Calu3 (cell line): ENCODE measurements around the gene PARVG. TPM values are rescaled to one million over a fixed set of nuclear protein-coding genes. Genes with fewer than 3 reads are reported as not detected.

Experiments
- BruUV-seq: library from RNA; stranded (reverse); fragments of 400-500 nt; replicated peaks from 2 replicates; lab custom pipeline; 2021; lab: Mats Ljungman, UMichigan
- CTCF ChIA-PET: fragments of 300-600 bp; sonication (Branson Sonifier 250); formaldehyde crosslinking; loops from one replicate; lab custom pipeline; 2022; ENCODE audit warnings: antibody characterized with exemption; lab: Charles Lee
- DNase-seq: peaks from one replicate; pipeline ENCODE4 v3.0.0; 2022
- H3K27ac Mint-ChIP-seq: one replicate; pipeline ENCODE4 v1.8.0; 2022; ENCODE audit warnings: mixed read lengths; ENCODE audit not compliant: unreplicated experiment
- H3K27me3 Mint-ChIP-seq: one replicate; pipeline ENCODE4 v1.8.0; 2022; ENCODE audit warnings: mixed read lengths; ENCODE audit not compliant: unreplicated experiment
- H3K36me3 Mint-ChIP-seq: one replicate; pipeline ENCODE4 v1.8.0; 2022; ENCODE audit warnings: mild to moderate bottlenecking, moderate library complexity, mixed read lengths; ENCODE audit not compliant: insufficient read depth, unreplicated experiment
- H3K4me1 Mint-ChIP-seq: one replicate; pipeline ENCODE4 v1.8.0; 2022; ENCODE audit warnings: mild to moderate bottlenecking, low read depth, mixed read lengths; ENCODE audit not compliant: unreplicated experiment
- H3K4me3 Mint-ChIP-seq: one replicate; pipeline ENCODE4 v1.8.0; 2022; ENCODE audit warnings: mild to moderate bottlenecking, low read depth, moderate library complexity, mixed read lengths; ENCODE audit not compliant: unreplicated experiment
- H3K9me3 Mint-ChIP-seq: one replicate; pipeline ENCODE4 v1.8.0; 2022; ENCODE audit warnings: low read depth, mixed read lengths; ENCODE audit not compliant: unreplicated experiment
- intact Hi-C: fragments of 100-400 bp; cut with micrococcal nuclease; formaldehyde crosslinking; loops from one replicate; pipeline ENCODE4 v1.10.0; 2022; ENCODE audit not compliant: unreplicated experiment
- total RNA-seq: library from RNA; stranded (reverse); gene quantifications from 2 replicates; pipeline ENCODE4 v1.2.3, GENCODE V29; 2022
- TF ChIP-seq, protein P1 (sequence below): fragments of 200-600 bp; IDR thresholded peaks from one replicate; pipeline ENCODE4 v1.8.0; 2022; ENCODE audit warnings: antibody characterized with exemption; ENCODE audit not compliant: unreplicated experiment

The PARVG gene
- total RNA-seq, 1 experiment from 2014 or later, result not detected

DNA sequence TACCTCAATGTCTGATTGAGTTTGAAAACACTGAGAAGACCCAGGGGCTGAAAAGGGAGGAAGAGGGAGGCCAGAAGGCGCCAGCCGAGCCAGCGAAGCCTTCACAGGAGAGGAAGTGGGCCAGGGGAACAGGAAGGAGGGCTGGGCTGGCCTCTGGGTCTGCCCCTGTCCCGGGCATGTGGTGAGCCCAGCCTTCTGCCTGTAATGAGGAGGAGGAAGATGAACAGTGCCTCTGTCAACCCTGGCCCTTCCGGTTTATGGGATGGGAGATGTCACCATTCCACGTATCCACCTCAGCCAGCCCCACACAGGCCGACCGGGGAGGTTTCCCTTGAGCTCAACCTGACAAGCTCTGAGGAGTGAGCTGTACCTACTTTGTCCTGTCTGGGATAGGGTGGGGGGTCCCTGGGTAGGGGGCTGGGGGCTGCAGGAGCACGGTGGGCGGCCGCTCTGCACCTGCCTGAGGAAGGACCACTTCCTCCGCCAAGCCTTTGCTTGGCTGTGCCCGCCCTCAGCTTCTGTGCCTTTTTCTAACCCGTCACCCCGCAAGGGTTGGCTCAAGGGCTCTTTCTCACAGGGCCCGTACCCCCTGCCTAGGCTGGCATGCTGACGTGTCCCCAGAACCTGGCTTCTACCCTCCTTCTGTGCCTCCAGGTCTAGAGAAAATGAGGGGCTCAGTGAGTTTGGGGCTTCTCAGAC lies 2.0 kb downstream of the PARVG start:
- no peaks in the 10 kb centered on the region for H3K9me3 Mint-ChIP-seq
- CTCF ChIA-PET, result no interaction called here
- no peak overlapping the region for H3K4me3 Mint-ChIP-seq
- TF ChIP-seq, protein P1, sequence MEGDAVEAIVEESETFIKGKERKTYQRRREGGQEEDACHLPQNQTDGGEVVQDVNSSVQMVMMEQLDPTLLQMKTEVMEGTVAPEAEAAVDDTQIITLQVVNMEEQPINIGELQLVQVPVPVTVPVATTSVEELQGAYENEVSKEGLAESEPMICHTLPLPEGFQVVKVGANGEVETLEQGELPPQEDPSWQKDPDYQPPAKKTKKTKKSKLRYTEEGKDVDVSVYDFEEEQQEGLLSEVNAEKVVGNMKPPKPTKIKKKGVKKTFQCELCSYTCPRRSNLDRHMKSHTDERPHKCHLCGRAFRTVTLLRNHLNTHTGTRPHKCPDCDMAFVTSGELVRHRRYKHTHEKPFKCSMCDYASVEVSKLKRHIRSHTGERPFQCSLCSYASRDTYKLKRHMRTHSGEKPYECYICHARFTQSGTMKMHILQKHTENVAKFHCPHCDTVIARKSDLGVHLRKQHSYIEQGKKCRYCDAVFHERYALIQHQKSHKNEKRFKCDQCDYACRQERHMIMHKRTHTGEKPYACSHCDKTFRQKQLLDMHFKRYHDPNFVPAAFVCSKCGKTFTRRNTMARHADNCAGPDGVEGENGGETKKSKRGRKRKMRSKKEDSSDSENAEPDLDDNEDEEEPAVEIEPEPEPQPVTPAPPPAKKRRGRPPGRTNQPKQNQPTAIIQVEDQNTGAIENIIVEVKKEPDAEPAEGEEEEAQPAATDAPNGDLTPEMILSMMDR, result no peak
- no TSS peak for BruUV-seq
- DNase-seq, result no peak
- no peaks in the 10 kb centered on the region for H3K4me1 Mint-ChIP-seq
- H3K27ac Mint-ChIP-seq, result no peak overlapping the region
- intact Hi-C loops, result no loop called here
- H3K27me3 Mint-ChIP-seq, result peaks cover 98% of the 10 kb centered on the region
- no peaks in the 10 kb centered on the region for H3K36me3 Mint-ChIP-seq

DNA sequence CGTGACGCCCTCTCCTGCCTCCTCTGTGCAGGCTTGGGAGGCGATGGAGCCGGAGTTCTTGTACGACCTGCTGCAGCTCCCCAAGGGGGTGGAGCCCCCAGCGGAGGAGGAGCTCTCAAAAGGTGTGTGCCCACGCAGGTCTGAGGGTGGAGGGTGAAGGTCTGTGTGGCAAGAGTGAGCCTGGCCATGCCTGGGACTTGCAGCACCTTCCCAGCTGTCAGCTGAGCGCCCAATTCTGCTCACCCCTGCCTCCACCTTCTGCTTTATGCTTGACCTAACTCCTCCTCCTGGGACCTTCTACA lies 2.5 kb downstream of the PARVG start:
- intact Hi-C loops, result no loop called here
- no peak overlapping the region for H3K27ac Mint-ChIP-seq

DNA sequence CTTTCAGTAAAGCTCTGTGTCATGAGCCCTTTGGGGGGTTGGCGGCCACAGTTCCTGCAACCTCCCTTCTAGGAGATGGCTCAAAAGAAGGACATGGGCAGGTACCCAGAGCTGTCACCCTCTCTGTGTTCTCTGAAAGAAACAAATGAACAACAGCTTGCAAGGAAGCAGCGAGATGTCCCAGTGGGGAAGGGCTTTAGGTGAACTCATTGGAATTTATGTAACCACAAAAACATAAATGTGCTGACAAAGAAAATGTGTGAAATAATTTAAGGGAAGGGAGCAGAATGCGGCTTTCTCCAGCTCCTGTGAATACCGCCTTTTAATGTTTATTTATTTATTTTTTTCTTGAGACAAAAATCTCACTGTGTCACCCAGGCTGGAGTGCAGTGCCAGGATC lies 3.3 kb downstream of the PARVG start:
- TF ChIP-seq, protein P1, result no peak
- H3K4me3 Mint-ChIP-seq, result no peak overlapping the region
- H3K27me3 Mint-ChIP-seq, result peaks cover 98% of the 10 kb centered on the region
- no peaks in the 10 kb centered on the region for H3K4me1 Mint-ChIP-seq
- CTCF ChIA-PET, result no interaction called here
- no peaks in the 10 kb centered on the region for H3K9me3 Mint-ChIP-seq
- no peak overlapping the region for H3K27ac Mint-ChIP-seq
- no peaks in the 10 kb centered on the region for H3K36me3 Mint-ChIP-seq
- intact Hi-C loops, result no loop called here
- BruUV-seq, result no TSS peak
- DNase-seq, result no peak

More for the DNA sequence above, 2.5 kb downstream of the PARVG start:
- CTCF ChIA-PET, result no interaction called here
- Mint-ChIP-seq H3K36me3 (no peaks in the 10 kb centered on the region), H3K27me3 (peaks cover 98% of the 10 kb centered on the region), H3K4me1 (no peaks in the 10 kb centered on the region), H3K4me3 (no peak overlapping the region), H3K9me3 (no peaks in the 10 kb centered on the region)
- DNase-seq, result no peak
- no TSS peak for BruUV-seq
- TF ChIP-seq, protein P1, result no peak

DNA sequence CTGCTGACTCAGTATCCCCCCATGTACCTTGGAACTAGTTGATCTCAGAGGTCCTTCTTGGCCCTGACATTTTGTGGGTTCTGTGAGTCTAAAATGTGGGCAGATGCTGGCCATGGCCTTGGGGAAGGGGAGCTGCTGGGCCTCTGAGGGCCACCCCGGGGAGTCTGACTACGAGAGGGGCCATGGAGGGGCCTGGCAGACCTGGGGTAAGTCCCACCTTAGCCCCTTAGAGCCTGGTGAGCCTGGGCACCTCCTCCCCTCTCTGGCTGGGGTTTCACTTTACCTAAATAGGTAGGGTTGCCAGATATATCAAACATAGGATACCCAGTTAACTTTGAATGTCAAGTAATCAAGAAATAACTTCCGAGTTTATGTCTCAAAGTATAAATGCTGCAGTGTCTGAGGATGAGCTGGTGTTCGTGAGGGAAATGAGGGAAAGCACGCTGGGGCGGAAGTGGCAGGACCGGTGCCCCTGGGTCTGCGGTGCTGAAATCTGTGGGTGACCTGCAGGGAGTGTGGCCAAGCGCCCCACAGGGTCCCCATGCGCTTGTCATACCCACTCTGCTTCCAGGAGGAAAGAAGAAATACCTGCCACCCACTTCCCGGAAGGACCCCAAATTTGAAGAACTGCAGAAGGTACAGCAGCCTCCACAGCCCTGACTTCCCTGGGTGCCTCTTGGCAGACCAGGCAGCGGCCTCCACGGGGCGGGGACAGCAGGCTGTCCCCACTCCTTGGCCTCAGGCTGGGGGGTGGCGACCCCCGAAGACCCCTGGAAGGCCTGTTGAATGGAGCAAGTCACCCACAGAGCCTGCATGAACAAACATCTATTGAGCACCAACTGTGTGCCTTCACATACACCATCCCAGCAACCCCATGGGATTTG lies 4.8 kb downstream of the PARVG start:
- no peaks in the 10 kb centered on the region for H3K9me3 Mint-ChIP-seq
- H3K36me3 Mint-ChIP-seq, result no peaks in the 10 kb centered on the region
- no peak overlapping the region for H3K4me3 Mint-ChIP-seq
- peaks cover 98% of the 10 kb centered on the region for H3K27me3 Mint-ChIP-seq
- DNase-seq, result no peak
- no peak overlapping the region for H3K27ac Mint-ChIP-seq
- CTCF ChIA-PET, result no interaction called here
- H3K4me1 Mint-ChIP-seq, result no peaks in the 10 kb centered on the region
- TF ChIP-seq, protein P1, result no peak
- no TSS peak for BruUV-seq
- intact Hi-C loops, result no loop called here
